Activated CD4-positive, alpha-beta memory T cell treated with anti-CD3 and anti-CD28 coated beads for 36 hours (primary cell): Measurements from ENCODE around the gene PSTPIP1. TPM values are rescaled to one million over a fixed set of nuclear protein-coding genes. Genes with fewer than 3 reads are reported as not detected.

Experiments used
- CTCF ChIA-PET: fragments of 350-600 bp; sonication (Branson Sonifier 250); formaldehyde crosslinking; loops from one replicate; lab custom pipeline; 2021; ENCODE audit warnings: antibody characterized with exemption, inconsistent platforms; lab: Charles Lee
- POLR2A ChIA-PET: fragments of 350-600 bp; sonication (Branson Sonifier 250); formaldehyde crosslinking; loops from one replicate; lab custom pipeline; 2021; ENCODE audit warnings: antibody characterized with exemption; lab: Charles Lee
- DNase-seq: peaks from one replicate; pipeline ENCODE4 v3.0.0-alpha.2; 2020
- H3K27ac Mint-ChIP-seq: one replicate; pipeline ENCODE4 v1.8.0; 2021; ENCODE audit warnings: mixed read lengths
- H3K27me3 Mint-ChIP-seq: one replicate; pipeline ENCODE4 v1.8.0; 2021; ENCODE audit warnings: mixed read lengths
- H3K36me3 Mint-ChIP-seq: one replicate; pipeline ENCODE4 v1.8.0; 2021; ENCODE audit warnings: mixed read lengths
- H3K4me1 Mint-ChIP-seq: one replicate; pipeline ENCODE4 v1.8.0; 2021; ENCODE audit warnings: low read depth, mixed read lengths
- H3K4me3 Mint-ChIP-seq: one replicate; pipeline ENCODE4 v1.8.0; 2021; ENCODE audit warnings: mild to moderate bottlenecking, mixed read lengths
- H3K9me3 Mint-ChIP-seq: one replicate; pipeline ENCODE4 v1.8.0; 2021; ENCODE audit warnings: mixed read lengths
- intact Hi-C: fragments of 100-400 bp; cut with micrococcal nuclease; formaldehyde crosslinking; loops from one replicate; pipeline ENCODE4 v1.15.1; 2023
- total RNA-seq, 2 experiments: library from RNA; stranded (reverse); gene quantifications; one replicate each; pipeline ENCODE4 v1.2.3, GENCODE V29; 2021

The PSTPIP1 gene
- total RNA-seq, 2 experiments from 2014 or later: 155 to 164 TPM

DNA sequence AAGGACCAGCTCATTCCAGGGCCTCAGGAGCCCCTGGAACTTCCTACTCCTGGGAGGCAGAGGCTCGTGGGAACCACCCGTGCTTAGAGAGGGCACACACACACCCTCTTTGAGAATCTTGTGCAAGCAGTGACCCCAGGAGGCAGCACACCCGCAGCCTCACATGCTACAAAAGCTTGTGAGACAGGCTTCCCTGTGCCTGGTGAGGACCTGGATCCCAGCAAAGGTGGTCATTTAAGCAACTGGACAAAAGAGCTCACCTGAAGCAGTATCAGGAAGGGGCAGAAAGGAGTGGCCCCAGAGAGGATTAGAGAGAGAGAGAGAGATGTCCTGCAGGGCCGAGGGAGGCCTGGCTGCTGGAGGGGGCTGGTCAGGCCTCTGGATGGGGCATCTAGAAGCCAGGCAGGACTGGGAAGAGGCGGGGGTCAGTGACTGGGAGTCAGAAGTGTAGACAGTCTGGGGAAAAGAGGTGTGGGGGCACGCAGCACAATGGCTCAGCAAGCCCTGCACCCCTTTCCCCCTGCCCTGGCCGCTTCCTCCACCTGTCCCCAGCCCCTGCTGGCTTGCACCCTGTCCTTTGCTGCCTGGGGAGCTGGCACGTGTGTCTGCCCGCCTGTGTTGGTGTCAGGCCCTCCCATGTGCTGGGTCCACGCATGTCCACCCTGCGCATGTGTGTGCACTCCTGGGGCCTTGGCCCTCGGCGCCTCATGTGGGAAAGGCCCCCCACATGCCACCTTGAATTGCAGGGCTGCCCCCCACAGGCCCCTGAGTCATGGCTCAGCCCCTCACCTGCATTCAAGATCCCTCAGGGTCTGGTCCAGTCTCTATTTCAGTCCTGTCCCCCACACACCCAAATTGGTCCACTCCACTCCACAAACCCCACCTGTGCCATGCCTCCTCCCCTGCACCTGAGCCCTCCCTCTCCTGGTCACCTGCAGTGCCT lies 39.1 kb downstream of the PSTPIP1 start:
- Mint-ChIP-seq H3K4me3 (no peak overlapping the region), H3K4me1 (no peaks in the 10 kb centered on the region), H3K27ac (peak overlapping the region; percentile 56), H3K27me3 (no peaks in the 10 kb centered on the region), H3K9me3 (peaks cover 23% of the 10 kb centered on the region), H3K36me3 (peaks cover 49% of the 10 kb centered on the region)
- POLR2A ChIA-PET: interaction anchor here (1.5 kb wide), 1 partner anchor 14 kb away, joined by 3 read pairs; no protein-coding TSS in a partner anchor
- DNase-seq: peak; percentile 8
- CTCF ChIA-PET: interaction anchor here (0.5 to 6.2 kb wide), 9 partner anchors 11 to 509 kb away, joined by 3 to 60 read pairs (median 4); no protein-coding TSS in a partner anchor
- intact Hi-C loops: no loop called here

DNA sequence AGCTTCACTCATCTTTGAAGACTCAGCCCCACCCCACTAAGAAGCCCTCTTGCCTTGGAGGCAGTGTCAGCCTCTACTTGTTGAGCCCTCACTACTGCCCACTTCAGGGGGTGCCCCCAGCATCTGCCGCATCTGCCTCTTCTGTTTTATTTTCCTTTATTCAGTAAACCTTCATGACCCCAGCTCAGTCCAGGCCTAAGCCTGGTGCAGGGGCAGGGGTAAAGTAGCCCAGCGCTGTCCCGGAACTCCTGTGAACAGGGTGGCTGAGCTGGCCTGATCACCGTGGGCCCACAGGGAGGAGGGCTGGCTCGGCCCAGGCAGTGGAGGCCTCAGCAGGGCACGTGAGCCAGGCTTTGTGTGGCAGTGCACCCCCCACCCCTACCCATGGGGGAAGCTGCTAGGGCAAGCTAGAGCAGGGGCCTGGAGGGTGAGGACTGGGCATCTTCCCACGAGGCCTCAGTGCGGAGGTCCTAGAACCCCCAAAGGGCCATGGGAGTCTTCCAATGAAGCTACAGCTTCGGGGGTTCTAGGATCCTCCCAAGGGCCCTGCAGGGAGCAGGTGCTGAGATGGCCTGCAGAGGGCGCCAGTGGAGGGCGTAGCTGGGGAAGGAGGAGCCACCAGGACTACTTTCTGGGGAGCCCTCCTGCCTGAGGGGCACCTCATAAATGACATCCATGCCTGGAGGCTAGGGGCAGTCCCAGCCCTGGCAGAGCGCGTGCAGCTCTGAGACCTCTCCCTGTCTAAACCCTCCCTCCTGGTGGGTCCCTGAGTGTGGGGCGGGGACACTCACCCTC lies 40.0 kb downstream of the PSTPIP1 start:
- ChIA-PET CTCF (interaction anchor here (0.8 to 6.2 kb wide), 13 partner anchors 10 to 508 kb away, joined by 3 to 60 read pairs (median 4); no protein-coding TSS in a partner anchor), POLR2A (interaction anchor here (1.5 kb wide), 1 partner anchor 15 kb away, joined by 3 read pairs; no protein-coding TSS in a partner anchor)
- H3K27ac Mint-ChIP-seq: peak overlapping the region; percentile 56
- intact Hi-C loops: no loop called here
- no peak overlapping the region for H3K4me3 Mint-ChIP-seq
- H3K36me3 Mint-ChIP-seq: peaks cover 51% of the 10 kb centered on the region
- peak; percentile 54 for DNase-seq
- peaks cover 31% of the 10 kb centered on the region for H3K9me3 Mint-ChIP-seq
- H3K4me1 Mint-ChIP-seq: no peaks in the 10 kb centered on the region
- no peaks in the 10 kb centered on the region for H3K27me3 Mint-ChIP-seq

DNA sequence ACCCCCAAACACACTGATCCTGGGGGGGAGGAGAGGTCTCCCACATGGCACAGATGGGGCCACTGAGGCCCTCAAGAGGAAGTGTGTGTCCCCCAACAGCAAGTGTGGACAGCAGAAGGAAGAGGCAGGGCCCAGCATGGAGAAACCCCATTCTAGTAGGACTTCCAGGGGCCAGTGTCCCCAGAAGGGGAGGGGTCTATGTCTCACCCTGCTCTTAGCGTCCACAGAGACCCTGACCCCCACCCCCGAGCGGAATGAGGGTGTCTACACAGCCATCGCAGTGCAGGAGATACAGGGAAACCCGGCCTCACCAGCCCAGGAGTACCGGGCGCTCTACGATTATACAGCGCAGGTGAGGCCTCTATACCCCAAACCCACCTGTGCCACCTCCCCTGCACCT lies 40.7 kb downstream of the PSTPIP1 start:
- peaks cover 51% of the 10 kb centered on the region for H3K36me3 Mint-ChIP-seq
- no peaks in the 10 kb centered on the region for H3K27me3 Mint-ChIP-seq
- DNase-seq: no peak
- ChIA-PET POLR2A (no interaction called here), CTCF (interaction anchor here (0.8 to 6.2 kb wide), 13 partner anchors 10 to 508 kb away, joined by 3 to 60 read pairs (median 4); no protein-coding TSS in a partner anchor)
- H3K4me3 Mint-ChIP-seq: no peak overlapping the region
- H3K27ac Mint-ChIP-seq: no peak overlapping the region
- H3K4me1 Mint-ChIP-seq: peaks cover under 1% of the 10 kb centered on the region
- peaks cover 32% of the 10 kb centered on the region for H3K9me3 Mint-ChIP-seq
- intact Hi-C loops: no loop called here

DNA sequence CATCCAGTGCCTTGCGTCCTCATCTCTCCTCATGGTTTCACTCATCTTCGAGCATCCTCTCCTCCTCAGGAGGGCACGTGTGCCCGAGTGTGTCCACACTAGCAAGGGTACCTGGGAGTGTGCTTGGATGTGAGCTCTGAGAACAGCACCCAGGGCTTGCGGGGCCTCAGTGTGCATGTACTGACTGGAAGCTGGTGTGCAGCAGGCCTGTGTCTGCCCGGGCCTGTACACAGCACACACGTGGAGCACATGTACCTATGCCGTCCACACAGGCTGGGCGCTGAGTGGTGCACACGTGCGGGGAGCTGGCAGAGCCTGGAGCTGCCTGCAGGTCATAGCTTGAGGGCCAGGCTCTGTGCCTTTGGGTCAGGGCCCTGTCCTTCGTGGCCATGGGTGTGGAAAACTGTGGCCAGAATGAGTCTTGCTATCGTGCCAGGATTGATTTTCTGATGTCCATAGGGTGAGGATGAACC lies 41.1 kb downstream of the PSTPIP1 start:
- Mint-ChIP-seq H3K4me1 (peaks cover 3% of the 10 kb centered on the region), H3K4me3 (no peak overlapping the region), H3K36me3 (peaks cover 53% of the 10 kb centered on the region), H3K27ac (peak overlapping the region; percentile 73), H3K9me3 (peaks cover 37% of the 10 kb centered on the region), H3K27me3 (no peaks in the 10 kb centered on the region)
- CTCF ChIA-PET: interaction anchor here (0.8 to 6.2 kb wide), 4 partner anchors 13 to 64 kb away, joined by 3 to 60 read pairs (median 4); no protein-coding TSS in a partner anchor
- DNase-seq: no peak
- intact Hi-C loops: no loop called here
- POLR2A ChIA-PET: no interaction called here

DNA sequence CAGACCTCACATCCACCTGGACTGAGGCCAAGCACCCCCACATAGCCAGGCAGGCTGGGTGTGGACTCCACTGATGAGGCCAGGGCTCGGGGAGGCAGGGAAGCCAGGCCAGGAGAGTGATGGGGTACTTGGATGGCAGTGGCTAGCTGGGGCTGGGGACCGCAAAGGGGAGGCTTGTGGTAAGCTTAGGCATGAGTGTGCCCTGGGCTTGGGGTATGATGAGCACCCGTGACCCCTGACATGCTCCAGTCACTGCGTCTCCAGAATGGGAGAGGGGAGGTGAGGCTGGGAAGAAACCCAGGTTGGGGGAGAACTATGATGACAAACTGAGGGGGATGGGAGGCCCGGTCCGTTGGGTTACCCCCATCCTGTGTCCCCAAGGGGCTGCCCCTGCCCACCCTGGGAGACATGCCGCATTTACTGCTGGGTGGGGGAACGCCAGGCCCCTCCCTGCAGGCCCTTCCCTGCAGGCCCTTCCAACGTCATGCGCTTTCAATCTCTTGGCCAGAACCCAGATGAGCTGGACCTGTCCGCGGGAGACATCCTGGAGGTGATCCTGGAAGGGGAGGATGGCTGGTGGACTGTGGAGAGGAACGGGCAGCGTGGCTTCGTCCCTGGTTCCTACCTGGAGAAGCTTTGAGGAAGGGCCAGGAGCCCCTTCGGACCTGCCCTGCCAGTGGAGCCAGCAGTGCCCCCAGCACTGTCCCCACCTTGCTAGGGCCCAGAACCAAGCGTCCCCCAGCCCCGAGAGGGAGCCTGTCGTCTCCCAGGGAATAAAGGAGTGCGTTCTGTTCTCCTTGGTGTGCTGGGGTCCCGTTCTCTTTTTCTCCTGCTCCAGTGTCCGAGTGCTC lies 41.8 kb downstream of the PSTPIP1 start:
- no peaks in the 10 kb centered on the region for H3K27me3 Mint-ChIP-seq
- peaks cover 3% of the 10 kb centered on the region for H3K4me1 Mint-ChIP-seq
- H3K36me3 Mint-ChIP-seq: peaks cover 50% of the 10 kb centered on the region
- H3K9me3 Mint-ChIP-seq: peaks cover 38% of the 10 kb centered on the region
- CTCF ChIA-PET: interaction anchor here (0.8 to 6.2 kb wide), 4 partner anchors 13 to 65 kb away, joined by 3 to 60 read pairs (median 4); no protein-coding TSS in a partner anchor
- peak overlapping the region; percentile 73 for H3K27ac Mint-ChIP-seq
- intact Hi-C loops: no loop called here
- no peak for DNase-seq
- H3K4me3 Mint-ChIP-seq: peak overlapping the region; percentile 50
- POLR2A ChIA-PET: no interaction called here

DNA sequence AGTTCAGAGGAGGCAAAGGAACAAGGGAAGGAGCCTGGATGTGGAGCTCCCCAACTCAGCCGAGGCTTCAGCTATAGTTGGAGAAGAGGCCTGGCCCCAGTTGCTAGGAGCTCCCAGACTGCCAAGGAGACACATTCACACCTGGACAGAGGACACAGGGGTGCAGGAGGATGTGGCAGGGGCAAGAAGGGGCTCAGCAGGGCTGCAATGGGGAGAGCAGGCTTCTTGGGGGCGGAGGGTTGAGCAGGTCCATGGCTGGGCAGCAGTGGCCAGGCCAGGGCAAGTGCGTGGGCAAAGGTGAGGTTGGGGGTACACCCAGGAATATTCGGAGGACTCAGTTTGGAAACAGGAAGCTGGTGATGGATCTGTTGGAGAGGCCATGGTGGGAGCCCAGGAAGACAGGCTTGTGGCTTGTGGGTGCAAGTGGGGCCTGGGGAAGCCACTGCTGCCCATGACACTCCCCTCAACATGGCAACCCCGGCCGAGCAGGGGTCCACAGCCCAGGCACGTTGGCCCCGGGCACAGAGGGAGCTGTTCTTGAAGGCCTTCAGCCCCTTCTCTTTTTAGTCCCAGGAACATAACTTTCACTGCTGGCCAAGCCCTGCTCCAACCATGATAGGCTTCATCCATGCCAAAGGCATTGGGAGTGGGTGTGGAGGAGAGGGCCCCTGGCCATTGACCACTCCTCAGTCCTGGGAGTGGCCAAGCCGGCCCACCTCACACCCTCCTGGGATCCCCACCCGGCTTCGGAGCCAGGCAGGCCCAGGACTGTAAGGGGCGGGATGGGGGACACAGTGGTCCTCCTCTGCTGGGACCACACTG lies 42.7 kb downstream of the PSTPIP1 start:
- H3K4me3 Mint-ChIP-seq: peak overlapping the region; percentile 50
- CTCF ChIA-PET: interaction anchor here (1.0 kb wide), 2 partner anchors 14 to 64 kb away, joined by 4 to 5 read pairs; no protein-coding TSS in a partner anchor

DNA sequence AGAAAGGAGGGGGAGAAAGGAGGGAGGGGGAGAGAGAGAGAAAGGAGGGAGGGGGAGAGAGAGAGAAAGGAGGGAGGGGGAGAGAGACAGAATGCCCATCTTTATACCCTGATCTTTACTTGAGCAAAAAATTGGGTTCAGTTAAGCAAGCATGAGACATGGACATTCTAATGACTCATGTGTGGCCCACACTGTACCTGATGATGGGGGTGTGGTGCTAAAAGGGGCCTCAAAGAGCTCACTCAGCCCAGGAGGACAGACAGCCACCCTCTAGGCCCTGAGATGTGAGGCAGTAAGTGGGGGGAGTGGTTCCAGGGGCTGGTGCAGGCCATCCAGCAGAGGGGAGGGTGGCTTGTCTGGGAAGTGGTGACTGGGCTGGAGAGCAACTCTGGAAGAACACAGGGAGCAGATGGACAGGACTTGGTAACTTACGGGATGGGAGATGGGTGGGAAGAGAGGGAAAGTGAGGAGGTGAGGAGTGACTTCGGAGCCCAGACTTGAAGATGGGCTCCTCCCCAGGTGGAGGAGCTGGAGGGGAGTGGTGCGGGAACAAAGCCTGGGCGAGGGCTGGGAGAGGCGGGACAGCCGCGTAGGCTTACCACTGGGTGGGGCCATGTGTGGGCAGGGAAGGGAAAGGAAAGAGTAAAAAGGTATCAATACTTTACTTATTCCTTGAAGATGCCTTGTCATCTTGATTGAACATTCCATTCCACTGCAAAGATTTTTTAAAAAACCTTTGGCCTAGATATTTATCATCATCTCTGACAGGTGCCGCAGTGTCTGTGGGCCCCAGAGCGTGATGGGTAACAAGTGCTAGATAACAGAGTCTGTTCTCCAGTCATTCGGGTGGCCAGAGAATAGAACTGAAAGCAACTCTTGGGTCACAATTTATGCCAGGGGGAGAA lies 43.6 kb downstream of the PSTPIP1 start:
- intact Hi-C loops: no loop called here
- peak; percentile 12 for DNase-seq
- POLR2A ChIA-PET: no interaction called here
- H3K4me1 Mint-ChIP-seq: peaks cover 3% of the 10 kb centered on the region
- H3K36me3 Mint-ChIP-seq: peaks cover 56% of the 10 kb centered on the region
- peaks cover 39% of the 10 kb centered on the region for H3K9me3 Mint-ChIP-seq
- no peak overlapping the region for H3K4me3 Mint-ChIP-seq
- no peaks in the 10 kb centered on the region for H3K27me3 Mint-ChIP-seq
- CTCF ChIA-PET: no interaction called here
- peak overlapping the region; percentile 13 for H3K27ac Mint-ChIP-seq

More for the DNA sequence above, 42.7 kb downstream of the PSTPIP1 start:
- intact Hi-C loops: no loop called here
- peaks cover 39% of the 10 kb centered on the region for H3K9me3 Mint-ChIP-seq
- no peaks in the 10 kb centered on the region for H3K27me3 Mint-ChIP-seq
- H3K27ac Mint-ChIP-seq: peak overlapping the region; percentile 73
- peak; percentile 9 for DNase-seq
- peaks cover 3% of the 10 kb centered on the region for H3K4me1 Mint-ChIP-seq
- H3K36me3 Mint-ChIP-seq: peaks cover 50% of the 10 kb centered on the region
- POLR2A ChIA-PET: no interaction called here

DNA sequence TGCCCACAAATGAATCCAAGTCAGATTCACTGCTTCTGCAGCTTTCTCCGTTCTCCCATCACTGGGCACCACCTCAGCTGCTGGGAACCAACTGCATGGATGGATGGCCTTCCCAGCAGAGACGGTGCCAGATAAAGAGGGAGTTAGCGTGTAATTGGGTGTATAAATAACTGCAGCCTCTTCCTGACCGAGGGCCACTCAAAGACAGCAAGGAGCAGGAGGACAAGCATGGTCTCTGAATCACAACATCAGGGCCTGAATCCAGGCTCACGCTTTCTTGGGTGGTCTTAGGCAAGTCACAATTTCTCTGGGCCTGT lies 44.2 kb downstream of the PSTPIP1 start:
- Mint-ChIP-seq H3K4me3 (no peak overlapping the region), H3K4me1 (peaks cover 3% of the 10 kb centered on the region), H3K9me3 (peaks cover 39% of the 10 kb centered on the region), H3K27ac (no peak overlapping the region), H3K27me3 (no peaks in the 10 kb centered on the region), H3K36me3 (peaks cover 55% of the 10 kb centered on the region)
- CTCF ChIA-PET: no interaction called here
- intact Hi-C loops: no loop called here
- DNase-seq: no peak
- POLR2A ChIA-PET: no interaction called here

DNA sequence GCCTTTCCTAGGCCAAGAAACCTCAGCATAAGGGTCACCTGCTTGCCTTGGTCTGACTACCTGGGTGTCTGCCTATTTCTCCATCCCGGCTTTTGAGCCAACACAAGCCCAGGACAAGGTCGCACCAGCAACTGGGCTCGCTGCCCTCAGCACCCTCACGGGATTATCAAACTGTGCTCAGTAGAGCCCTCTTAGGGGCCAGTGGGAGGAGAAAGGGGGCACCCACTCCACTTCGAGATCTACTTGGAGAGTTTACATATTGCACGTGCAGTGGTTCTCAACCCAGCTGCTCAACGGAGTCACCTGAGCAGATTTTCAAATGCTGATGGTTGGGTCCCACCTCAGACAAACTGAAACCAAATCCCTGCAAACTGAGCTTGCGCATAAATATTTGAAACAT lies 44.9 kb downstream of the PSTPIP1 start:
- peaks cover 39% of the 10 kb centered on the region for H3K9me3 Mint-ChIP-seq
- H3K27ac Mint-ChIP-seq: no peak overlapping the region
- POLR2A ChIA-PET: interaction anchor here (1.0 kb wide), 1 partner anchor 17 kb away, joined by 3 read pairs; no protein-coding TSS in a partner anchor
- H3K4me3 Mint-ChIP-seq: no peak overlapping the region
- intact Hi-C loops: no loop called here
- no peak for DNase-seq
- no peaks in the 10 kb centered on the region for H3K27me3 Mint-ChIP-seq
- peaks cover 3% of the 10 kb centered on the region for H3K4me1 Mint-ChIP-seq
- peaks cover 50% of the 10 kb centered on the region for H3K36me3 Mint-ChIP-seq
- CTCF ChIA-PET: no interaction called here

DNA sequence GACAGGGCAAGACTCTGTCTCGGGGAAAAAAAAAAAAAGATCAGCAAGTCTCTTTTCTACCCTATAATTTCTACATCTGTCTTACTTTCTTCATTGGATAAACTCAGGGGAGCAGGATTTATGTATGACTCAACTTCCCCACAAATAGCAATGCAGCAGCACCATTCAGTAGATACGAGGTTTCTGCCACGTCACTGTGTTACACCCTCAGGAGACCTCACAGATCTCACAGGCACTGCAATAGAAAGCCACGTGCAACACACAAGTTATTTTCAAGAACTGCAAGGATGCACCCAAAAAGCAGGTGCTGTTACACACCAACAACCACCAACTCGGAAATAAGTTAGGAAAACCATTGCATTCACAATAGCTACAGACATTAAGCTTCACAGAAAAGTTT lies 45.7 kb downstream of the PSTPIP1 start:
- ChIA-PET POLR2A (interaction anchor here (1.0 kb wide), 2 partner anchors 18 to 30 kb away, joined by 3 to 4 read pairs; partner anchors contain the start of gene TSPAN3), CTCF (no interaction called here)
- Mint-ChIP-seq H3K27me3 (no peaks in the 10 kb centered on the region), H3K4me1 (peaks cover 3% of the 10 kb centered on the region), H3K9me3 (peaks cover 39% of the 10 kb centered on the region), H3K4me3 (no peak overlapping the region), H3K27ac (peak overlapping the region; percentile 55), H3K36me3 (peaks cover 53% of the 10 kb centered on the region)
- peak; percentile 13 for DNase-seq
- intact Hi-C loops: no loop called here
